BJ (cell line): Measurements from ENCODE around the gene SEC24C. TPM values are rescaled to one million over a fixed set of nuclear protein-coding genes. Genes with fewer than 3 reads are reported as not detected.

Experiments used
- CTCF ChIA-PET: fragments of 350-600 bp; formaldehyde crosslinking; extraction: SDS; loops from one replicate; lab custom pipeline; 2021; ENCODE audit warnings: antibody characterized with exemption, inconsistent platforms; lab: Yijun Ruan, JAX
- POLR2A ChIA-PET: fragments of 300-600 bp; sonication (Branson Sonifier 250); formaldehyde crosslinking; extraction: SDS; loops from one replicate; lab custom pipeline; 2021; ENCODE audit warnings: antibody characterized with exemption; lab: Charles Lee
- DNase-seq: peaks from one replicate; pipeline ENCODE4 v3.0.0-alpha.2; 2011; ENCODE audit warnings: low read depth
- H3K27me3 ChIP-seq: 2 replicates; pipeline ENCODE4 v1.6.0; 2011; ENCODE audit warnings: low read length; ENCODE audit not compliant: control insufficient read depth, insufficient read depth
- H3K36me3 ChIP-seq: 2 replicates; pipeline ENCODE4 v1.5.1; 2011; ENCODE audit warnings: low read length; ENCODE audit not compliant: control insufficient read depth, insufficient read depth
- H3K4me3 ChIP-seq: 2 replicates; pipeline ENCODE4 v1.5.1; 2011; ENCODE audit warnings: low read depth, mild to moderate bottlenecking, control low read depth, low read length
- polyA plus RNA-seq: library from polyadenylated mRNA; depleted of rRNA; stranded (reverse); fragments of >200 nt; gene quantifications from 2 replicates; pipeline ENCODE4 v1.2.3, GENCODE V29; 2011
- TF ChIP-seq, protein P1 (sequence below): IDR thresholded peaks from 2 replicates; pipeline ENCODE4 v1.5.1; 2011; ENCODE audit warnings: low read depth, mild to moderate bottlenecking, control low read depth, inconsistent platforms, low read length, moderate library complexity; ENCODE audit not compliant: insufficient read depth

SEC24C gene
- polyA plus RNA-seq, 1 experiment: 92.2 TPM

DNA sequence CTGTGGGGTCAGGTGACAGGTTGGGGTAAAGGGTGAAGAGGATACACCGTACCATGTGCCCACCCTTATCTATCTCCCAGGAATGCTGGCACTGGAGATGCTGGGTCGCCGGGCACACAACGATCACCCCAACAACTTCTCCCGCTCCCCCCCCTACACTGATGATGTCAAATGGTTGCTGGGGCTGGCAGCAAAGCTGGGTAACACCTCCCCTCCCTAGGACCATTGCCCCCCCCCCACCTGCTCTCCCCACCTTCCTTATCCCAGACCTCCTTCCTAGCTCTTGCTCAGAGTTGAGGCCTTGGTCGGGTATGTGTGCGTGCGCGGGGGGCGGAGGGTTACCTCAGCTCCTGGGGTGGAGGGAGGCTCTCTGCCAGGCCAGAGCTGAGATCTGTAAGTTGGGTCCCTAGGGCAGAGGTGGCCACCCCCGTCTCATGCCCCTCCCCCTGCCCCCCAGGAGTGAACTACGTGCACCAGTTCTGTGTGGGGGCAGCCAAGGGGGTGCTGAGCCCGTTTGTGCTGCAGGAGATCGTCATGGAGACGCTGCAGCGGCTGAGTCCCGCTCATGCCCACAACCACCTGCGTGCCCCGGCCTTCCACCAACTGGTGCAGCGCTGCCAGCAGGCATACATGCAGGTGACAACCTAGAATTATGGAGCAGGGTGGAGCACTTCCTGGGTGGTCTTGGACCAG, 56.5 kb downstream of the SEC24C start:
- peaks cover 54% of the 10 kb centered on the region for H3K36me3 ChIP-seq
- CTCF ChIA-PET: interaction anchor here (1.7 kb wide), 1 partner anchor 15 kb away, joined by 5 read pairs; the partner anchor contains the start of gene ZSWIM8

DNA sequence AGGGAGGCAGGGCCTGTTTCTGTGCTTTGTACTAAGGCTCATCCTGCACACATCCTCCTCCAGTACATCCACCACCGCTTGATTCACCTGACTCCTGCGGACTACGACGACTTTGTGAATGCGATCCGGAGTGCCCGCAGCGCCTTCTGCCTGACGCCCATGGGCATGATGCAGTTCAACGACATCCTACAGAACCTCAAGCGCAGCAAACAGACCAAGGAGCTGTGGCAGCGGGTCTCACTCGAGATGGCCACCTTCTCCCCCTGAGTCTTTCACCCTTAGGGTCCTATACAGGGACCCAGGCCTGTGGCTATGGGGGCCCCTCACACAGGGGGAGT, 57.0 kb downstream of the SEC24C start:
- ChIA-PET POLR2A (no interaction called here), CTCF (interaction anchor here (1.7 kb wide), 1 partner anchor 15 kb away, joined by 5 read pairs; the partner anchor contains the start of gene ZSWIM8)
- no peak for DNase-seq
- Histone ChIP-seq H3K4me3 (no peak overlapping the region), H3K36me3 (peaks cover 55% of the 10 kb centered on the region), H3K27me3 (no peaks in the 10 kb centered on the region)
- TF ChIP-seq, protein P1, sequence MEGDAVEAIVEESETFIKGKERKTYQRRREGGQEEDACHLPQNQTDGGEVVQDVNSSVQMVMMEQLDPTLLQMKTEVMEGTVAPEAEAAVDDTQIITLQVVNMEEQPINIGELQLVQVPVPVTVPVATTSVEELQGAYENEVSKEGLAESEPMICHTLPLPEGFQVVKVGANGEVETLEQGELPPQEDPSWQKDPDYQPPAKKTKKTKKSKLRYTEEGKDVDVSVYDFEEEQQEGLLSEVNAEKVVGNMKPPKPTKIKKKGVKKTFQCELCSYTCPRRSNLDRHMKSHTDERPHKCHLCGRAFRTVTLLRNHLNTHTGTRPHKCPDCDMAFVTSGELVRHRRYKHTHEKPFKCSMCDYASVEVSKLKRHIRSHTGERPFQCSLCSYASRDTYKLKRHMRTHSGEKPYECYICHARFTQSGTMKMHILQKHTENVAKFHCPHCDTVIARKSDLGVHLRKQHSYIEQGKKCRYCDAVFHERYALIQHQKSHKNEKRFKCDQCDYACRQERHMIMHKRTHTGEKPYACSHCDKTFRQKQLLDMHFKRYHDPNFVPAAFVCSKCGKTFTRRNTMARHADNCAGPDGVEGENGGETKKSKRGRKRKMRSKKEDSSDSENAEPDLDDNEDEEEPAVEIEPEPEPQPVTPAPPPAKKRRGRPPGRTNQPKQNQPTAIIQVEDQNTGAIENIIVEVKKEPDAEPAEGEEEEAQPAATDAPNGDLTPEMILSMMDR: no peak

More for the DNA sequence above, 56.5 kb downstream of the SEC24C start:
- DNase-seq: no peak
- POLR2A ChIA-PET: no interaction called here
- Histone ChIP-seq H3K4me3 (no peak overlapping the region), H3K27me3 (no peaks in the 10 kb centered on the region)
- TF ChIP-seq, protein P1: no peak

DNA sequence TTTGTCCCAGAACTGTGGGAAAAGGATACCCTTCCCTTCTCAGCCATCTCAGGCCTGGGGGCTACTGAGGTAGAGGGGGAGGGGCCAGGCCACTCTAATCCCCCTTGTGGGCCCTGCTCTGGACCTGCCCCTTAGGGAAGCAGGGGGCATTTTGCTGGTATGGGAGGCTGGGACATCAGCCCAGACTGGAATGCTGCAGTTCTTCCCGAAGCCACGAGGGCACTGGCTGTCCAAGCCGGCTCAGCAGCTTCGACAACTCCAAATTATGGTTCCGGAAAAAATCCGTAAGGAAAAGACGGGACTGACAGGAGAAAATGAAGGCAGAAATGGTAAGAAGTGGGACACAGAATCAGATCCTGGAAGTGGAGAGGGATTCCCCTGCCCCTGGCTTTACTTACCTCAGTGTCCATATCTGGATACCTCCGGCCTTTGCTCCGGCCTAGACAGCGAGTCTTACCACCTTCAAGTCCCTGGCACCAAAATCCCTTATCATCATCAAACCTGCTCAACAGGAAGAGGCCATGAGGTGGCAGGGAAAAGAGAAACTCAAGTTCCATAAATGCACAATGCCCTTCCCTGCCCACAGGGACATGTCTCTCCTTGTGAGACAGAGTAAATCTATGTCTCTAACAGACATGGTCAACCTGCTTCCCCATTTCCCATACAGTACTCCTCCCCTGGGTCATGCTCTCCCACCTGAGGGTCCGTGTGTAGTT, 58.3 kb downstream of the SEC24C start:
- DNase-seq: no peak
- CTCF ChIA-PET: no interaction called here
- TF ChIP-seq, protein P1: no peak

DNA sequence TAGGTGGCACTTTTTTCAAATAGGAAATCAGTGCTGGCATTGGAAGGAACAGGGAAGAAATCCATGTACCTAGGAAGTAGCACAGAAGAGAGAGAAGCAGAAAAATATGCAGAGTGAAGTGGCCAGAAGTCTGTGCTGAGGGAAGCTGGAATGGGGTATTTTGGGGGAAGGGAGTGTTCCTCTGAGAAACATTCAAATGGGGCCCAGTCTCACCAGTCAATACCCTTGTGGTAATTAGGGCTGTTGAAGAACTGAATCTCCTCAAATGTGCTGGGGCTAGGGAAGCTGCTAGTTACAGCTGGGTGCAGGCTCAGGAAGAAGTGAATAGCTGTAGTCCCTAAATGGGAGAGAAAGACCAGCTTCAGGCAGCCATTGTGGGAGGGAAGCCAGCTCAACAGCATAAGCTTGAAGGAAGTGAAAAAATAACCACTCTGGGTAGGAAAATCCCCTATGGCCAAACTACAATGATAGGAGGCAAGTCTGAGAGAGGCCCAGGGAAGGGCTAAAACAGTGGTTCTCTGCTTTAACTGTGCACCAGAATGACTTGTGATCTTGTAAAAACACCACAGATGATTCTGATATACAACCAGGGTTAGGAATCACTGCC, 59.6 kb downstream of the SEC24C start:
- no peak for DNase-seq
- TF ChIP-seq, protein P1: no peak
- ChIA-PET POLR2A (interaction anchor here (0.6 kb wide), 1 partner anchor 12 kb away, joined by 5 read pairs; no protein-coding TSS in a partner anchor), CTCF (interaction anchor here (0.6 kb wide), 2 partner anchors 11 to 18 kb away, joined by 3 read pairs; no protein-coding TSS in a partner anchor)
- H3K27me3 ChIP-seq: no peaks in the 10 kb centered on the region
- H3K36me3 ChIP-seq: peaks cover 54% of the 10 kb centered on the region
- no peak overlapping the region for H3K4me3 ChIP-seq

More for the DNA sequence above, 58.3 kb downstream of the SEC24C start:
- Histone ChIP-seq H3K27me3 (no peaks in the 10 kb centered on the region), H3K36me3 (peaks cover 50% of the 10 kb centered on the region), H3K4me3 (no peak overlapping the region)
- POLR2A ChIA-PET: no interaction called here
